Neutrophil (primary cell): ENCODE measurements around the gene TXNDC8.

Experiments used
- H3K27ac ChIP-seq: fragments of 200-600 bp; sonication (generic); 2 replicates; pipeline ENCODE4 v1.5.1; 2016; ENCODE audit warnings: mild to moderate bottlenecking, moderate library complexity
- H3K27me3 ChIP-seq: fragments of 200-600 bp; sonication (generic); 2 replicates; pipeline ENCODE4 v1.6.0; 2016; ENCODE audit warnings: mild to moderate bottlenecking
- H3K36me3 ChIP-seq: fragments of 200-600 bp; sonication (generic); 2 replicates; pipeline ENCODE4 v1.5.1; 2017
- H3K4me1 ChIP-seq, 2 experiments: fragments of 200-600 bp in 1 of 2; sonication (generic) in 1 of 2; 1 replicate in 1 of 2; 2 replicates in 1 of 2; pipeline versions ENCODE4 v1.5.1 to v1.6.1; 2013 to 2016; ENCODE audit warnings: low read depth in 1 of 2, low read length in 1 of 2, mild to moderate bottlenecking in 1 of 2, moderate library complexity in 1 of 2; ENCODE audit not compliant: control insufficient read depth in 1 of 2, insufficient read depth in 1 of 2
- H3K4me3 ChIP-seq, 2 experiments: fragments of 200-600 bp in 1 of 2; sonication (generic) in 1 of 2; 1 replicate in 1 of 2; 2 replicates in 1 of 2; pipeline ENCODE4 v1.5.1; 2013 to 2016; ENCODE audit warnings: low read depth in 1 of 2, low read length in 1 of 2, mild to moderate bottlenecking in 1 of 2, moderate library complexity in 1 of 2
- H3K9me3 ChIP-seq: fragments of 200-600 bp; sonication (generic); 2 replicates; pipeline ENCODE4 v1.5.1; 2016
- CTCF ChIP-seq: fragments of 200-600 bp; sonication (generic); IDR thresholded peaks from 2 replicates; pipeline ENCODE4 v1.5.1; 2016; ENCODE audit warnings: antibody characterized with exemption

TXNDC8 gene

GRCh38 chr9:110288503-110288902 is 49.2 kb downstream of the TXNDC8 start:
- H3K27ac ChIP-seq, result peak overlapping the region; percentile 85
- H3K9me3 ChIP-seq, result no peaks in the 10 kb centered on the region
- H3K4me1 ChIP-seq, result peaks cover 38 to 45% of the 10 kb centered on the region in 2 experiments
- H3K4me3 ChIP-seq, result peak overlapping the region in 1 of 2 experiments; percentile 19
- no peak for TF ChIP-seq CTCF
- H3K36me3 ChIP-seq, result no peaks in the 10 kb centered on the region
- H3K27me3 ChIP-seq, result no peaks in the 10 kb centered on the region

DNA sequence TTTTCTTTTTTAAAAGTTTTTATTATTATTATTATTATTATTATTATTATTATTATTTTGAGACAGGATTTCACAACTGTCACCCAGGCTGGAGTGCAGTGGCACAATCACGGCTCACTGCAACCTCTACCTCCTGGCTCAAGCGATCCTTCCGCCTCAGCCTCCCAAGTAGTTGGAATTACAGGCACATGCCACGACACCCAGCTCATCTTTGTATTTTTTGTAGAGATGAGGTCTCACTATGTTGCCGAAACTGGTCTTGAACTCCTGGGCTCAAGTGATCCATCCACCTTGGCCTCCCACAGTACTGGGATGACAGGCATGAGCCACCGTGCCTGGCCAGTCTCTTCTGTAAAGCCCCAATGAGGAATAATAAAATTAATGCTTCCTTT is 50.4 kb downstream of the TXNDC8 start:
- H3K36me3 ChIP-seq, result no peaks in the 10 kb centered on the region
- peaks cover 38 to 45% of the 10 kb centered on the region in 2 experiments for H3K4me1 ChIP-seq
- H3K27ac ChIP-seq, result no peak overlapping the region
- H3K4me3 ChIP-seq, result no peak overlapping the region
- no peak for TF ChIP-seq CTCF
- H3K9me3 ChIP-seq, result no peaks in the 10 kb centered on the region
- H3K27me3 ChIP-seq, result no peaks in the 10 kb centered on the region

DNA sequence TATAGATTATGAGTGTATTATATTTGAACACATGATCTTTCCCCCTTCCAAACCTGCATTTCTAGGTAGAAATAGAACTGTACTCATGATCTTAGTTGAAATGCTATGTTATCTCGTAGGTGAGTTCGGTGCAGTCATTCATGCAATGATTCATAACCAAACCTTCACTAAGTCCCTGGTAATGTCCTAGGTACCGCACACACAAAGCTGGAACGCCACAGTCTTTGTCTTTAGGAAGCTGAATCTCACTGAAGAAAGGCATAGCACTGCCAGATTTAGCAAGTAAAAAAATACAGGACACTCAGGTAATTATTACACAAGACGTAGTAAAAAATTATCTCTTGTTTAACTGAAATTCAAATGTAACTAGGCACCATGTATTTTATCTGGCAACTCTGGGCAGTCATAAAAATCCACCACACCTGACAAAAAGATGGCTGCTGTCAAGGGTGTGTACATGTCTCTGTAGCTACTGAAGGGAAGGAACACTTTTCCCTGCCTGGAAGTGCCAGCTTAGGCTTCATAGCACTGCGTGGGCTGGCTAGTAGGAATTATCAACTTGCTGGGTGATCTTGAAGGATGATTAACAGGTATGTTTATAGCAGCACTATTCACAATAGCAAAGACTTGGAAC is 53.3 kb downstream of the TXNDC8 start:
- Histone ChIP-seq H3K4me3 (no peak overlapping the region), H3K27me3 (no peaks in the 10 kb centered on the region), H3K4me1 (peaks cover 20 to 29% of the 10 kb centered on the region in 2 experiments), H3K36me3 (no peaks in the 10 kb centered on the region), H3K9me3 (no peaks in the 10 kb centered on the region), H3K27ac (no peak overlapping the region)
- TF ChIP-seq CTCF, result no peak

DNA sequence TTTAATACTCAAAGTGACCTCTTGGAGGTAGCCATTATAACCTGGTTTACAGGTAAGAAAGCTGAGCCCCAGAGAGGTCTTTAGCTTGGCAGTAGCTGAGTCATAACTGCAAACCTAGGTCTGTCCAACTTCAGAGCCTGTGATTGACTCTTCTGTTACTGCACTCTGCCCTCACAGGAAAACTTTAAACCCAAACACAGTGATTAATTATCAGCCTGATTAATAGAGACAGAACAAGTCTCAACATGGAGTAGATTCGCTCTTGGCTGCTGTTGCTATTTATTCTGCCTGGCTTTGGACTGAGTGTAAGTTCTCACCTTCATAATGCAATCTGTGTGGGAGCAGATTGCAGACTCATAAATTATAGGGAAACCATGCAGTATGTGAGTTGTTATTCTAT is 53.9 kb downstream of the TXNDC8 start:
- Histone ChIP-seq H3K36me3 (no peaks in the 10 kb centered on the region), H3K27me3 (no peaks in the 10 kb centered on the region), H3K4me1 (peaks cover 14 to 24% of the 10 kb centered on the region in 2 experiments), H3K27ac (no peak overlapping the region), H3K9me3 (no peaks in the 10 kb centered on the region), H3K4me3 (no peak overlapping the region)
- TF ChIP-seq CTCF, result no peak

- Histone ChIP-seq H3K4me3 (no peak overlapping the region), H3K36me3 (no peaks in the 10 kb centered on the region)
- no peak for TF ChIP-seq CTCF
These were observed 55.0 kb downstream of the TXNDC8 start for GRCh38 chr9:110282739-110283081.

More at GRCh38 chr9:110282739-110283081, 55.0 kb downstream of the TXNDC8 start:
- Histone ChIP-seq H3K9me3 (no peaks in the 10 kb centered on the region), H3K4me1 (peaks cover 4 to 14% of the 10 kb centered on the region in 2 experiments), H3K27me3 (no peaks in the 10 kb centered on the region), H3K27ac (no peak overlapping the region)
